Smooth muscle cell (in vitro differentiated cells): Measurements from ENCODE around the gene MAN1A2. TPM values are rescaled to one million over a fixed set of nuclear protein-coding genes. Genes with fewer than 3 reads are reported as not detected.

Experiments used
- DNase-seq: peaks from one replicate; lab custom pipeline; 2025; ENCODE audit not compliant: unreplicated experiment; lab: John Stamatoyannopoulos, UW
- H2AFZ ChIP-seq: fragments of 200-600 bp; sonication (generic); 2 replicates; pipeline ENCODE4 v1.6.0; 2016; ENCODE audit warnings: antibody characterized with exemption, low read depth, mild to moderate bottlenecking
- H3F3A ChIP-seq: fragments of 200-600 bp; sonication (generic); 2 replicates; pipeline ENCODE4 v1.6.0; 2017; ENCODE audit warnings: antibody characterized with exemption, low read depth
- H3K27ac ChIP-seq: fragments of 200-600 bp; sonication (generic); 2 replicates; pipeline ENCODE4 v1.5.1; 2016; ENCODE audit warnings: low read depth, mild to moderate bottlenecking
- H3K27me3 ChIP-seq: fragments of 200-600 bp; sonication (generic); 2 replicates; pipeline ENCODE4 v1.6.1; 2016; ENCODE audit warnings: low read depth, mild to moderate bottlenecking
- H3K36me3 ChIP-seq: fragments of 200-600 bp; sonication (generic); 2 replicates; pipeline ENCODE4 v1.5.1; 2016; ENCODE audit warnings: low read depth
- H3K4me1 ChIP-seq: fragments of 200-600 bp; sonication (generic); 2 replicates; pipeline ENCODE4 v1.5.1; 2016; ENCODE audit warnings: low read depth
- H3K4me2 ChIP-seq: fragments of 200-600 bp; sonication (generic); 2 replicates; pipeline ENCODE4 v1.6.0; 2016; ENCODE audit warnings: mild to moderate bottlenecking
- H3K4me3 ChIP-seq: fragments of 200-600 bp; sonication (generic); 2 replicates; pipeline ENCODE4 v1.5.1; 2016; ENCODE audit warnings: mild to moderate bottlenecking
- H3K79me2 ChIP-seq: fragments of 200-600 bp; sonication (generic); 2 replicates; pipeline ENCODE4 v1.6.0; 2016; ENCODE audit warnings: low read depth, mild to moderate bottlenecking
- H3K9ac ChIP-seq: fragments of 200-600 bp; sonication (generic); 2 replicates; pipeline ENCODE4 v1.6.0; 2016; ENCODE audit warnings: low read depth
- H3K9me3 ChIP-seq: fragments of 200-600 bp; sonication (generic); replicated peaks from 2 replicates; pipeline ENCODE4 v1.5.1; 2016; ENCODE audit warnings: low read depth
- H4K20me1 ChIP-seq: fragments of 200-600 bp; sonication (generic); 2 replicates; pipeline ENCODE4 v1.6.0; 2016; ENCODE audit warnings: low read depth
- CTCF ChIP-seq: fragments of 200-600 bp; sonication (generic); IDR thresholded peaks from 2 replicates; pipeline ENCODE4 v1.5.1; 2017; ENCODE audit warnings: borderline replicate concordance, mild to moderate bottlenecking, antibody characterized with exemption; ENCODE audit not compliant: insufficient read depth, poor library complexity, severe bottlenecking
- WGBS: methylation state at CpG from one replicate; pipeline ENCODE4 v1.1.7; 2016; ENCODE audit warnings: low lambda C conversion rate; 5-methylcytosine and 5-hydroxymethylcytosine counted together
- polyA plus RNA-seq: library from polyadenylated mRNA; unstranded; fragments of >200 nt; fragmentation: Nextera tagmentation; extraction: Ambion mirVana; gene quantifications from 2 replicates; pipeline ENCODE4 v1.2.1, GENCODE V29; 2016
- total RNA-seq: library from RNA; depleted of rRNA; stranded (reverse); fragments of >200 nt; gene quantifications from 2 replicates; pipeline ENCODE4 v1.2.3, GENCODE V29; 2014

Gene MAN1A2
- total and polyA plus RNA-seq, 2 experiments from 2014 or later: 18.2 to 48.8 TPM

GRCh38 chr1:117398957-117399356 is 31.7 kb downstream of the MAN1A2 start:
- Histone ChIP-seq H3K9me3 (peaks cover 6% of the 10 kb centered on the region), H3K9ac (no peak overlapping the region), H3F3A (no peaks in the 10 kb centered on the region), H3K4me3 (no peak overlapping the region), H4K20me1 (peaks cover 37% of the 10 kb centered on the region), H3K79me2 (peaks cover 50% of the 10 kb centered on the region), H3K4me1 (no peaks in the 10 kb centered on the region), H2AFZ (no peak overlapping the region), H3K36me3 (peaks cover 15% of the 10 kb centered on the region), H3K4me2 (no peak overlapping the region), H3K27me3 (no peaks in the 10 kb centered on the region), H3K27ac (no peak overlapping the region)
- no peak for DNase-seq
- TF ChIP-seq CTCF: no peak
- 88% methylated on average over 6 of the region's 6 CpGs for WGBS

- Histone ChIP-seq H3K4me2 (no peak overlapping the region), H3K9me3 (peaks cover 6% of the 10 kb centered on the region), H4K20me1 (peaks cover 12% of the 10 kb centered on the region), H3K36me3 (peaks cover 15% of the 10 kb centered on the region), H2AFZ (no peak overlapping the region), H3K9ac (no peak overlapping the region), H3K4me1 (no peaks in the 10 kb centered on the region), H3K27ac (no peak overlapping the region), H3K4me3 (no peak overlapping the region), H3K27me3 (no peaks in the 10 kb centered on the region), H3K79me2 (peaks cover 39% of the 10 kb centered on the region), H3F3A (no peaks in the 10 kb centered on the region)
- TF ChIP-seq CTCF: no peak
- no peak for DNase-seq
Observed at GRCh38 chr1:117401761-117402160, 34.5 kb downstream of the MAN1A2 start.

- Histone ChIP-seq H4K20me1 (no peaks in the 10 kb centered on the region), H3F3A (no peaks in the 10 kb centered on the region), H2AFZ (no peak overlapping the region), H3K9ac (no peak overlapping the region), H3K79me2 (peaks cover 23% of the 10 kb centered on the region), H3K4me3 (no peak overlapping the region), H3K9me3 (peaks cover 6% of the 10 kb centered on the region), H3K27ac (no peak overlapping the region), H3K27me3 (no peaks in the 10 kb centered on the region), H3K4me2 (no peak overlapping the region), H3K4me1 (no peaks in the 10 kb centered on the region), H3K36me3 (peaks cover 15% of the 10 kb centered on the region)
- no peak for TF ChIP-seq CTCF
- DNase-seq: no peak
- WGBS: 98% methylated on average over 3 of the region's 3 CpGs
Observed at GRCh38 chr1:117403597-117403996, 36.3 kb downstream of the MAN1A2 start.

GRCh38 chr1:117405042-117405441 is 37.8 kb downstream of the MAN1A2 start:
- H3K4me2 ChIP-seq: no peak overlapping the region
- no peaks in the 10 kb centered on the region for H3K27me3 ChIP-seq
- H2AFZ ChIP-seq: no peak overlapping the region
- H3K79me2 ChIP-seq: peaks cover 29% of the 10 kb centered on the region
- no peak for TF ChIP-seq CTCF
- H3K4me1 ChIP-seq: no peaks in the 10 kb centered on the region
- no peaks in the 10 kb centered on the region for H3F3A ChIP-seq
- H4K20me1 ChIP-seq: peaks cover 8% of the 10 kb centered on the region
- no peak for DNase-seq
- peaks cover 15% of the 10 kb centered on the region for H3K36me3 ChIP-seq
- H3K27ac ChIP-seq: no peak overlapping the region
- no peak overlapping the region for H3K4me3 ChIP-seq
- no peak overlapping the region for H3K9ac ChIP-seq
- H3K9me3 ChIP-seq: peaks cover 6% of the 10 kb centered on the region
